IgD-negative memory B cell (primary cell): ENCODE data around the gene PSENEN. TPM values are rescaled to one million over a fixed set of nuclear protein-coding genes. Genes with fewer than 3 reads are reported as not detected.

ENCODE experiments used
- H3K27ac Mint-ChIP-seq, 3 donors: one replicate each; pipeline ENCODE4 v1.8.0; 2020 to 2022; ENCODE audit warnings: mild to moderate bottlenecking in 3 of 3, mixed read lengths in 3 of 3, moderate library complexity in 1 of 3
- H3K27me3 Mint-ChIP-seq: one replicate; pipeline ENCODE4 v1.8.0; 2021; ENCODE audit warnings: mixed read lengths
- H3K36me3 Mint-ChIP-seq: one replicate; pipeline ENCODE4 v1.8.0; 2020; ENCODE audit warnings: mild to moderate bottlenecking, mixed read lengths
- H3K4me1 Mint-ChIP-seq, 3 donors: one replicate each; pipeline ENCODE4 v1.8.0; 2020 to 2022; ENCODE audit warnings: mixed read lengths in 3 of 3, mild to moderate bottlenecking in 1 of 3
- H3K4me3 Mint-ChIP-seq, 4 donors: one replicate each; pipeline ENCODE4 v1.8.0; 2020 to 2022; ENCODE audit warnings: mild to moderate bottlenecking in 4 of 4, mixed read lengths in 4 of 4, moderate library complexity in 3 of 4
- H3K9me3 Mint-ChIP-seq, 3 donors: one replicate each; pipeline ENCODE4 v1.8.0; 2020 to 2021; ENCODE audit warnings: mixed read lengths in 3 of 3, mild to moderate bottlenecking in 1 of 3
- polyA plus RNA-seq: library from polyadenylated mRNA; unstranded; fragments of 300-500 nt; fragmentation: Illumina TruSeq; gene quantifications from one replicate; pipeline ENCODE4 v1.2.3, GENCODE V29; 2021

The PSENEN gene
- polyA plus RNA-seq, 1 donor from 2014 or later: 85.0 TPM

DNA sequence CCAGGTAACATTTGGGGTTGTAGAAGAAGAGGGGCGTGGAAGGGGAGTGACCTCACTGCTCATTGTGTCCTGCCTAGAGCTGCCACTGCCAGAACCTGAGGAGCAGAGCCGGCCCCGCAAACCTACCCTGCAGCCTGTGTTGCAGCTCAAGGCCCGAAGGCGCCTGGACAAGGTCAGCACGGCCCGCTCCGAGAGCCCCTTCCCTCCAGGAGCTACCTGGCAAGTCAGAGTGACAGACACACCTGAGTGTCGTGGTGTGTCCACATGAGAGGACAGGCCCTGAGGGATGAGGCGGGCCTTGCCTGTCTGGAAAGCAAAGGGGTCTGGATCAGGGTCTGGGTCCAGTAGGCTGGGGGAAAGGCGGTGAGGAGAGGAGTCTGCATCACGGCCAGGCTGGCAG is 20.9 kb upstream of the PSENEN start:
- Mint-ChIP-seq H3K4me1 (peaks cover 0 to 2% (median 2%) of the 10 kb centered on the region in 3 donors), H3K27ac (no peak overlapping the region)

GRCh38 chr19:35725216-35725861 is 20.1 kb upstream of the PSENEN start:
- no peaks in the 10 kb centered on the region for H3K9me3 Mint-ChIP-seq
- H3K4me1 Mint-ChIP-seq: peaks cover 0 to 1% (median 0%) of the 10 kb centered on the region in 3 donors
- peak overlapping the region in 1 of 3 donors; percentile 48 for H3K27ac Mint-ChIP-seq
- peaks cover 4% of the 10 kb centered on the region for H3K36me3 Mint-ChIP-seq
- H3K27me3 Mint-ChIP-seq: no peaks in the 10 kb centered on the region
- no peak overlapping the region for H3K4me3 Mint-ChIP-seq

More for the DNA sequence above, 20.9 kb upstream of the PSENEN start:
- Mint-ChIP-seq H3K36me3 (peaks cover 4% of the 10 kb centered on the region), H3K9me3 (no peaks in the 10 kb centered on the region), H3K27me3 (no peaks in the 10 kb centered on the region), H3K4me3 (peak overlapping the region in 1 of 4 donors; percentile 57)

GRCh38 chr19:35727053-35727955 is 18.1 kb upstream of the PSENEN start:
- no peak overlapping the region for H3K4me3 Mint-ChIP-seq
- H3K36me3 Mint-ChIP-seq: peaks cover 4% of the 10 kb centered on the region

DNA sequence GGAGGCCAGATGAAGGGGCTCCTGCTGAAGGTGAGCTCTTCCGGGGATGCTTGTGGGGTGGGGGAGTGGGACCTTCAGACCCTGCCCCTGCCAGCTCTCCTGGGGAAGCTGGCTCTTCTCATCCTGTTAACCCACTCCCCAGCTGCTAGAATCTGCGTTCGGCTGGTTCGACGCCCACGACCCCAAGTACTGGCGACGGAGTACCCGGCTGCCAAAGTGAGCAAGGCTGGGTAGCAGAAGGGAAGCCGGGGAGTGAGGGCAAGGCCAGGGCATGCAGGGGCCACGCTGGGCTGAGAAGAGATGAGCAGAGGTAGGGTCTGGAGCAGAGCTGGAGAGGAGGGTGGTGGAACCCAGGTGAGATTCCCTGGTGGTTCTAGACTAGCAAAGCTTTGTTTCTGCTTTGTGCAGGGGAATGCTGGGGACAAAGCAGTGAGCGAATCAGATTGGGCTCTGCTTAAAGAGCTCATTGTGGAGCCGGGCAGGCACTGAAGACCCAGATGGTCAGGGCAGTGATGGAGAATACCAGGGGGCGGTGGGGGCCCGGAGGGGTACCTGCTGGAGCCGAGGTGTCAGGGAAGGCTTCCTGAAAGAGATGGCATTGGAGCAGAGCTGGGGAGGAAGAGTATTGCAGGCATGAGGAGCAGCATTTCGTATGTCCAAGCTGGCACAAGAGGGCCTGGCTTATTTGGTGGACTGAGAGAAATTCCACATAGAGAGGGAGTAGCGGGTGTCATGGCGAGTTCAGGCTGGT is 17.3 kb upstream of the PSENEN start:
- Mint-ChIP-seq H3K27ac (no peak overlapping the region), H3K27me3 (no peaks in the 10 kb centered on the region), H3K36me3 (peaks cover 4% of the 10 kb centered on the region), H3K9me3 (no peaks in the 10 kb centered on the region), H3K4me1 (no peaks in the 10 kb centered on the region), H3K4me3 (peak overlapping the region in 1 of 4 donors; percentile 65)

More at GRCh38 chr19:35727053-35727955, 18.1 kb upstream of the PSENEN start:
- Mint-ChIP-seq H3K27me3 (no peaks in the 10 kb centered on the region), H3K4me1 (no peaks in the 10 kb centered on the region), H3K27ac (peak overlapping the region in 1 of 3 donors; percentile 46), H3K9me3 (no peaks in the 10 kb centered on the region)

DNA sequence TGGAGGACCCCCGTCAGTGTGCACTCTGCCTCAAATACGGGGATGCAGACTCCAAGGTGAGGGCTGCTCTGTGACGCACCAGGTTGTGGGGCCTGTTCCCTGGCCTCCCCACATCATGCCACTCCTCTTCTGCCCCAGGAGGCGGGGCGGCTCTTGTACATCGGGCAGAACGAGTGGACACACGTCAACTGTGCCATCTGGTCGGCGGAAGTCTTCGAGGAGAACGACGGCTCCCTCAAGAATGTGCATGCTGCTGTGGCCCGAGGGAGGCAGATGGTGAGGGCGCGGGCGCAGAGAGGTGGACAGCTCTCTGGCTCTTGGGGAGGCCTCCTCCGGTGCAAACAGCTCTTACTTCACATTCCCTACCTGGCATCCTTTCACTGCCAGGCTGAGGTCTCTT is 16.4 kb upstream of the PSENEN start:
- Mint-ChIP-seq H3K9me3 (no peaks in the 10 kb centered on the region), H3K27ac (no peak overlapping the region), H3K36me3 (peaks cover 4% of the 10 kb centered on the region), H3K27me3 (no peaks in the 10 kb centered on the region), H3K4me1 (no peaks in the 10 kb centered on the region), H3K4me3 (no peak overlapping the region)

DNA sequence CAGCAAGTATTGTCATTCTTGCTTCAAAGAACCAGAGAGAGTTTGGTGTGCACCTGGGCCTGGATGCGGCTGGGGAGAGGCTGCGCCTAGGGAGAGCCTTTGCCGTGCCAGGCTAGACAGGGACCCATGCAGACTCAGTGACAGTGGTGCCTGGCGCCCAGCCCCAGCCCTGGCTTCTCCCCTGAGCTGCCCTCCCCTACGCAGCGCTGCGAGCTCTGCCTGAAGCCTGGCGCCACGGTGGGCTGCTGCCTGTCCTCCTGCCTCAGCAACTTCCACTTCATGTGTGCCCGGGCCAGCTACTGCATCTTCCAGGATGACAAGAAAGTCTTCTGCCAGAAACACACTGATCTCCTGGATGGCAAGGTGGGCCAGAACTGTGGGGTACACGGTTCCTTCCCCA is 15.7 kb upstream of the PSENEN start:
- H3K36me3 Mint-ChIP-seq: peaks cover 4% of the 10 kb centered on the region
- H3K9me3 Mint-ChIP-seq: no peaks in the 10 kb centered on the region
- no peaks in the 10 kb centered on the region for H3K4me1 Mint-ChIP-seq
- H3K4me3 Mint-ChIP-seq: no peak overlapping the region
- no peaks in the 10 kb centered on the region for H3K27me3 Mint-ChIP-seq
- no peak overlapping the region for H3K27ac Mint-ChIP-seq

GRCh38 chr19:35730326-35730725 is 15.1 kb upstream of the PSENEN start:
- Mint-ChIP-seq H3K4me3 (no peak overlapping the region), H3K27me3 (no peaks in the 10 kb centered on the region), H3K36me3 (peaks cover 4% of the 10 kb centered on the region), H3K27ac (peak overlapping the region in 1 of 3 donors; percentile 53), H3K9me3 (no peaks in the 10 kb centered on the region), H3K4me1 (no peaks in the 10 kb centered on the region)

GRCh38 chr19:35731353-35731752 is 14.1 kb upstream of the PSENEN start:
- Mint-ChIP-seq H3K27ac (peak overlapping the region in 1 of 3 donors; percentile 95), H3K9me3 (no peaks in the 10 kb centered on the region), H3K27me3 (no peaks in the 10 kb centered on the region), H3K4me3 (peak overlapping the region in 1 of 4 donors; percentile 75), H3K4me1 (peaks cover 0 to under 1% (median under 1%) of the 10 kb centered on the region in 3 donors), H3K36me3 (peaks cover 3% of the 10 kb centered on the region)

- Mint-ChIP-seq H3K27ac (no peak overlapping the region), H3K4me3 (no peak overlapping the region), H3K9me3 (no peaks in the 10 kb centered on the region), H3K36me3 (peaks cover 2% of the 10 kb centered on the region), H3K4me1 (peaks cover 0 to 5% (median 4%) of the 10 kb centered on the region in 3 donors), H3K27me3 (no peaks in the 10 kb centered on the region)
These were observed 13.6 kb upstream of the PSENEN start for GRCh38 chr19:35731779-35732405.

DNA sequence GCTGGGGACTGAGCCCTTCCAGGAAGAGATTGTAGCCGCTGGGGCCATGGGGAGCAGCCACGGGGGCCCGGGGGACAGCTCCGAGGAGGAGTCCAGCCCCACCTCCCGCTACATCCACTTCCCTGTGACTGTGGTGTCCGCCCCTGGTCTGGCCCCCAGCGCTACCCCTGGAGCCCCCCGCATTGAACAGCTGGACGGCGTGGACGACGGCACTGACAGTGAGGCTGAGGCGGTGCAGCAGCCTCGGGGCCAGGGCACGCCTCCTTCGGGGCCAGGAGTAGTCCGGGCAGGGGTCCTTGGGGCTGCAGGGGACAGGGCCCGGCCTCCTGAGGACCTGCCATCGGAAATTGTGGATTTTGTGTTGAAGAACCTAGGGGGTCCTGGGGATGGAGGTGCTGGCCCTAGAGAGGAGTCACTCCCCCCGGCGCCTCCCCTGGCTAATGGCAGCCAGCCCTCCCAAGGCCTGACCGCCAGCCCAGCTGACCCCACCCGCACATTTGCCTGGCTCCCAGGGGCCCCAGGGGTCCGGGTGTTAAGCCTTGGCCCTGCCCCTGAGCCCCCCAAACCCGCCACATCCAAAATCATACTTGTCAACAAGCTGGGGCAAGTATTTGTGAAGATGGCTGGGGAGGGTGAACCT is 12.8 kb upstream of the PSENEN start:
- H3K27ac Mint-ChIP-seq: no peak overlapping the region

GRCh38 chr19:35733180-35734125 is 12.0 kb upstream of the PSENEN start:
- H3K27me3 Mint-ChIP-seq: no peaks in the 10 kb centered on the region

More for the DNA sequence above, 12.8 kb upstream of the PSENEN start:
- H3K27me3 Mint-ChIP-seq: no peaks in the 10 kb centered on the region
- H3K4me1 Mint-ChIP-seq: peaks cover 3 to 9% (median 9%) of the 10 kb centered on the region in 3 donors
- H3K36me3 Mint-ChIP-seq: peaks cover under 1% of the 10 kb centered on the region
- no peaks in the 10 kb centered on the region for H3K9me3 Mint-ChIP-seq
- no peak overlapping the region for H3K4me3 Mint-ChIP-seq

DNA sequence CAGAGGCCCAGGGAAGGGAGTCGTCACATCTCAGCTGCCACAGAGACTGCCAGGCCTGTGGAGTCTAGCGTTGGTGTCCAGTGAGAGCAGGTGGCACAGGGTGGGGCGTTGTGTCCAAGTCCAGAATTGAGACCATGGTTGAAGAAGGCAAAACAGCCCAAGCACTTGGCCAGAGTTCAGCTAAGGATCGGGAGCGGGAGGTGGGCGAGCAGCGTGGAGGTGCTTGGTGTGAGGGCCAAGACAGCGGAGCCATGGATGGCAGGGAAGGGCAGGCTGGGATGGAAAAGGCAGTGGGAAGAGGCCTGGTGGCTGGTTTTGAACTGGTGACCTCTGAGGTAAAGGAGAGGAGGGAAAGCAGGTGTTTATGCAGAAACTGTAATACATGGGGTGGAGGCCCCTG is 11.2 kb upstream of the PSENEN start:
- Mint-ChIP-seq H3K9me3 (no peaks in the 10 kb centered on the region), H3K27me3 (no peaks in the 10 kb centered on the region), H3K27ac (peak overlapping the region in 2 of 3 donors; percentile 45 to 53), H3K4me3 (peak overlapping the region in 1 of 4 donors; percentile 61), H3K4me1 (peaks cover 4 to 12% (median 9%) of the 10 kb centered on the region in 3 donors), H3K36me3 (no peaks in the 10 kb centered on the region)

More at GRCh38 chr19:35733180-35734125, 12.0 kb upstream of the PSENEN start:
- H3K4me3 Mint-ChIP-seq: no peak overlapping the region
- peak overlapping the region in 1 of 3 donors; percentile 53 for H3K27ac Mint-ChIP-seq
- no peaks in the 10 kb centered on the region for H3K9me3 Mint-ChIP-seq
- H3K36me3 Mint-ChIP-seq: no peaks in the 10 kb centered on the region
- H3K4me1 Mint-ChIP-seq: peaks cover 4 to 9% (median 9%) of the 10 kb centered on the region in 3 donors

GRCh38 chr19:35734889-35735288 is 10.6 kb upstream of the PSENEN start:
- Mint-ChIP-seq H3K27me3 (no peaks in the 10 kb centered on the region), H3K9me3 (no peaks in the 10 kb centered on the region), H3K36me3 (no peaks in the 10 kb centered on the region), H3K27ac (peak overlapping the region in 2 of 3 donors; percentile 45 to 53), H3K4me1 (peaks cover 4 to 12% (median 12%) of the 10 kb centered on the region in 3 donors), H3K4me3 (peak overlapping the region in 1 of 4 donors; percentile 61)
